OCI-LY7 (cell line): ENCODE data around the gene HVCN1. TPM values are rescaled to one million over a fixed set of nuclear protein-coding genes. Genes with fewer than 3 reads are reported as not detected.
"Not testable (repeated sequence)": the region's sequence is repeated elsewhere in the genome, so short reads cannot be mapped to it uniquely, and the experiment has no call there.

Experiments used
- Bru-seq: library from RNA; stranded (reverse); fragments of 400-500 nt; gene quantifications from one replicate; lab custom pipeline; 2021; lab: Mats Ljungman, UMichigan
- BruChase-seq, 2 experiments: library from RNA; stranded (reverse); fragments of 400-500 nt; gene quantifications; one replicate each; lab custom pipeline; 2021; lab: Mats Ljungman, UMichigan
- BruUV-seq: library from RNA; stranded (reverse); fragments of 400-500 nt; replicated peaks from 2 replicates; lab custom pipeline; 2021; lab: Mats Ljungman, UMichigan
- CTCF ChIA-PET: fragments of 300-600 bp; sonication (Branson Sonifier 250); formaldehyde crosslinking; loops from one replicate; lab custom pipeline; 2022; ENCODE audit warnings: antibody characterized with exemption; ENCODE audit not compliant: unreplicated experiment; lab: Charles Lee
- POLR2A ChIA-PET: fragments of 300-600 bp; sonication (Branson Sonifier 250); formaldehyde crosslinking; loops from one replicate; lab custom pipeline; 2022; ENCODE audit warnings: antibody characterized with exemption; lab: Charles Lee
- DNase-seq: peaks from one replicate; pipeline ENCODE4 v3.0.0-alpha.2; 2015; ENCODE audit warnings: low spot score
- H2AFZ ChIP-seq: fragments of 200-600 bp; sonication (generic), shearing (Covaris generic); 2 replicates; pipeline ENCODE4 v1.6.1; 2014; ENCODE audit warnings: mild to moderate bottlenecking, antibody characterized with exemption, low read length, moderate library complexity
- H3K27ac ChIP-seq: fragments of 200-600 bp; sonication (generic); 2 replicates; pipeline ENCODE4 v1.5.1; 2014; ENCODE audit warnings: mixed run types, low read depth, mild to moderate bottlenecking, moderate library complexity, low read length, inconsistent platforms; ENCODE audit not compliant: poor library complexity, severe bottlenecking
- H3K36me3 ChIP-seq: fragments of 200-600 bp; sonication (generic); 2 replicates; pipeline ENCODE4 v1.6.1; 2014; ENCODE audit warnings: mild to moderate bottlenecking, antibody characterized with exemption, low read length, moderate library complexity, mixed read lengths; ENCODE audit not compliant: insufficient read depth
- H3K4me1 ChIP-seq: fragments of 200-600 bp; sonication (generic); 2 replicates; pipeline ENCODE4 v1.5.1; 2014; ENCODE audit warnings: mild to moderate bottlenecking, low read length; ENCODE audit not compliant: insufficient read depth, poor library complexity, severe bottlenecking
- H3K4me2 ChIP-seq: fragments of 200-600 bp; sonication (generic); 2 replicates; pipeline ENCODE4 v1.6.1; 2014; ENCODE audit warnings: mild to moderate bottlenecking, low read length
- H3K4me3 ChIP-seq: fragments of 200-600 bp; sonication (generic); 2 replicates; pipeline ENCODE4 v1.5.1; 2014; ENCODE audit warnings: mild to moderate bottlenecking, low read depth, low read length; ENCODE audit not compliant: poor library complexity, severe bottlenecking
- H3K79me2 ChIP-seq: fragments of 200-600 bp; sonication (generic); 2 replicates; pipeline ENCODE4 v1.6.1; 2016; ENCODE audit warnings: low read depth, mild to moderate bottlenecking, low read length, moderate library complexity, mixed read lengths; ENCODE audit not compliant: insufficient read depth
- H3K9me2 ChIP-seq: fragments of 200-600 bp; sonication (generic); 2 replicates; pipeline ENCODE4 v1.6.1; 2016; ENCODE audit warnings: mild to moderate bottlenecking, low read length, mixed read lengths; ENCODE audit not compliant: insufficient read depth
- H3K9me3 ChIP-seq: fragments of 200-600 bp; sonication (generic); 2 replicates; pipeline ENCODE4 v1.6.1; 2014; ENCODE audit warnings: mild to moderate bottlenecking, mixed run types, low read length, mixed read lengths
- H4K20me1 ChIP-seq: fragments of 200-600 bp; sonication (generic); 2 replicates; pipeline ENCODE4 v1.6.1; 2014; ENCODE audit warnings: mild to moderate bottlenecking, antibody characterized with exemption, low read length, moderate library complexity, mixed read lengths; ENCODE audit not compliant: insufficient read depth
- EZH2phosphoT487 ChIP-seq: fragments of 200-600 bp; sonication (generic); IDR thresholded peaks from 2 replicates; pipeline ENCODE4 v1.6.1; 2018; ENCODE audit warnings: low read depth, borderline replicate concordance, mild to moderate bottlenecking, mixed run types, antibody characterized with exemption, low read length, moderate library complexity, mixed read lengths
- intact Hi-C: fragments of 100-400 bp; cut with micrococcal nuclease; formaldehyde crosslinking; loops from one replicate; pipeline ENCODE4 v1.10.0; 2022; ENCODE audit not compliant: unreplicated experiment
- long read RNA-seq: library from polyadenylated mRNA; stranded (forward); transcript quantifications from one replicate; pipeline ENCODE4 v2.0.0, GENCODE V29; 2022
- total RNA-seq, 2 experiments: library from RNA; depleted of rRNA in 1 of 2; stranded (reverse); fragments of >200 nt in 1 of 2; shearing (Covaris generic) in 1 of 2; gene quantifications; 2 replicates each; pipeline ENCODE4 v1.2.3, GENCODE V29; 2014 to 2022
- TF ChIP-seq, protein P1 (sequence below): fragments of 200-600 bp; sonication (generic); conservative IDR thresholded peaks from 2 replicates; pipeline ENCODE4 v1.5.1; 2014; ENCODE audit warnings: mild to moderate bottlenecking, antibody characterized with exemption, low read length, moderate library complexity, mixed read lengths

HVCN1 gene, protein sequence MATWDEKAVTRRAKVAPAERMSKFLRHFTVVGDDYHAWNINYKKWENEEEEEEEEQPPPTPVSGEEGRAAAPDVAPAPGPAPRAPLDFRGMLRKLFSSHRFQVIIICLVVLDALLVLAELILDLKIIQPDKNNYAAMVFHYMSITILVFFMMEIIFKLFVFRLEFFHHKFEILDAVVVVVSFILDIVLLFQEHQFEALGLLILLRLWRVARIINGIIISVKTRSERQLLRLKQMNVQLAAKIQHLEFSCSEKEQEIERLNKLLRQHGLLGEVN
- total RNA-seq (2014; rRNA removed; shearing (Covaris generic)) (6.4 and 9.3 TPM in 2 replicates), total RNA-seq (2022) (4.5 and 4.9 TPM in 2 replicates), Bru-seq, nascent RNA (percentile 30 among the genes with signal in this experiment), BruChase-seq, experiment 1, labeled RNA remaining after a 6-hour chase (percentile 25 among the genes with signal in this experiment), BruChase-seq, experiment 2, labeled RNA remaining after a 2-hour chase (percentile 29 among the genes with signal in this experiment)
- long read RNA-seq, partial matches to known transcripts: 6 of 14 reads
- long read RNA-seq, other reads (novel, unspliced or antisense): 8 of 14 reads

DNA sequence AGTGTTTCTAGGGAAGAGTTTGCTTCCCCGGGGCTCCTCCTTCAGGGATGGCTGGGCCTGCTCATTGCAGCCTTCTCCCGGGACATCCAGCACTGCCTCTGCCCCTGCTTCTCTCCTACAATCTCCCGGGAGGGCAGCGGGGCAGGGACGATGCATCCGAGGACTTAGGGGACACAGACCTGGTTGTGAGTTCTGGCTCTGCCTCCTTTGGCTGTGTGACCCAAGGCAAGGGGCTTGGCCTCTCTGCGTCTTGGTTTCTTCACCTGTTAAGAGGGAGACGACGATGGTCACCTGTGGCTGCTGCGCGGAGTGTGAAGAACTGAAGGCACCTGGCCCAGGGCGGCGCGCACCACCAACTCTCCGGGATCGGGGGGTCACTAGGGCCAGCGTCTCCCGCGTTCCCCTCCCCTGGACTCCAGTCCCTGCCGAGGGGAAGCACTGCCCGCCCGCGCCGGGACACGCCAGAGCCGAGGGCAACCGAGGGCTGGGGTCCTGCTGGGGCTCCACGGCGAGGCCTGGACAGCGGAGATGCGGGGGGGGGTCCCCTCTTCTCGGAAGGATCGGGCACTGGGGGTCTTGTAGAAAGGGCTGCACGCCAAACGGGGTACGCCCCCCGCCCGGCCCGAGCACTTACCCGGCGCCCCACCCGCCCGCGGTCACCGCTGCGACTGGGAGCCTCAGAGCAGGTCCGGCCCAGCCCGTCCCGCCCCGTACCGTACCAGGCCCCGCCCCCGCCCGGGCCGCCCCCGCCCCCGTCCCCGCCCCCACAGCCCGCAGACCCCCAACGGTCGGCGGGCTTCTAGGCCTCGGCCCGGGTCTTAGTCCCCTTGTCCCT is at the start of gene HVCN1:
Gene HVCN1 (minus strand): TSS at position 670 of the 835 bp plus-strand sequence. CDS start 5,870 bp downstream, outside the sequence.
- Histone ChIP-seq H3K27ac (peak within 1 kb of the TSS; percentile 8), H3K4me2 (peak within 1 kb of the TSS; percentile 64), H3K36me3 (no peaks in the 10 kb centered on the region), H3K4me1 (peaks cover 62% of the 10 kb centered on the region), H3K9me2 (no peaks in the 10 kb centered on the region), H2AFZ (peak within 1 kb of the TSS; percentile 72), H3K79me2 (no peaks in the 10 kb centered on the region), H3K4me3 (peak within 1 kb of the TSS; percentile 56), H4K20me1 (no peaks in the 10 kb centered on the region), H3K9me3 (no peaks in the 10 kb centered on the region)
- no peak for TF ChIP-seq EZH2phosphoT487
- TF ChIP-seq, protein P1, sequence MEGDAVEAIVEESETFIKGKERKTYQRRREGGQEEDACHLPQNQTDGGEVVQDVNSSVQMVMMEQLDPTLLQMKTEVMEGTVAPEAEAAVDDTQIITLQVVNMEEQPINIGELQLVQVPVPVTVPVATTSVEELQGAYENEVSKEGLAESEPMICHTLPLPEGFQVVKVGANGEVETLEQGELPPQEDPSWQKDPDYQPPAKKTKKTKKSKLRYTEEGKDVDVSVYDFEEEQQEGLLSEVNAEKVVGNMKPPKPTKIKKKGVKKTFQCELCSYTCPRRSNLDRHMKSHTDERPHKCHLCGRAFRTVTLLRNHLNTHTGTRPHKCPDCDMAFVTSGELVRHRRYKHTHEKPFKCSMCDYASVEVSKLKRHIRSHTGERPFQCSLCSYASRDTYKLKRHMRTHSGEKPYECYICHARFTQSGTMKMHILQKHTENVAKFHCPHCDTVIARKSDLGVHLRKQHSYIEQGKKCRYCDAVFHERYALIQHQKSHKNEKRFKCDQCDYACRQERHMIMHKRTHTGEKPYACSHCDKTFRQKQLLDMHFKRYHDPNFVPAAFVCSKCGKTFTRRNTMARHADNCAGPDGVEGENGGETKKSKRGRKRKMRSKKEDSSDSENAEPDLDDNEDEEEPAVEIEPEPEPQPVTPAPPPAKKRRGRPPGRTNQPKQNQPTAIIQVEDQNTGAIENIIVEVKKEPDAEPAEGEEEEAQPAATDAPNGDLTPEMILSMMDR: no peak
- no peak for DNase-seq
- POLR2A ChIA-PET: no interaction called here
- BruUV-seq: no TSS peak
- CTCF ChIA-PET: no interaction called here
- intact Hi-C loops: no loop called here

DNA sequence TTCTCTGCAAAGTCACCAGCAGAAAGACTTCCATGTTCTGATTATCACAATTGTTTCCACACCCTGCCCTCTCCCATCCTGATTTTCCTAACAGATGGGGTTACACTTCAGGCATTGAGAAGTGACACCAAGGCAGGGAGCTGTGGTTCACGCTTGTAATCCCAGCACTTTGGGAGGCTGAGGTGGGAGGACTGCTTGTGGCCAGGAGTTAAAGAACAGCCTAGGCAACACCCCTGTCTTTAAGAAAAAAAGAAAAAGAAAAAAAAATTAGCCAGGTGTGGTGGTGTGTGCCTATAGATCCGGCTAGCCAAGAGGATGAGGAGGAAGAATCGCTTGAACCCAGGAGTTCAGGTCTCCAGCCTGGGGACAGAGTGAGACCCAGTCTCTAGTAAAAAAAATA is 48.6 kb upstream of the HVCN1 start:
- no peaks in the 10 kb centered on the region for H3K9me2 ChIP-seq
- peaks cover 100% of the 10 kb centered on the region for H3K79me2 ChIP-seq
- peaks cover 45% of the 10 kb centered on the region for H4K20me1 ChIP-seq
- peaks cover 92% of the 10 kb centered on the region for H3K36me3 ChIP-seq
- intact Hi-C loops: no loop called here
- H3K27ac ChIP-seq: peak overlapping the region; percentile 10
- ChIA-PET POLR2A (interaction anchor here (0.7 to 1.2 kb wide), 3 partner anchors 8 to 28 kb away, joined by 3 to 7 read pairs (median 4); no protein-coding TSS in a partner anchor), CTCF (interaction anchor here (0.5 kb wide), 1 partner anchor 162 kb away, joined by 3 read pairs; no protein-coding TSS in a partner anchor)
- H3K9me3 ChIP-seq: no peaks in the 10 kb centered on the region
- peak overlapping the region; percentile 86 for H3K4me3 ChIP-seq
- no peak overlapping the region for H2AFZ ChIP-seq
- H3K4me1 ChIP-seq: peaks cover 42% of the 10 kb centered on the region
- no TSS peak for BruUV-seq
- DNase-seq: no peak
- no peak for TF ChIP-seq EZH2phosphoT487
- peak overlapping the region; percentile 83 for H3K4me2 ChIP-seq

DNA sequence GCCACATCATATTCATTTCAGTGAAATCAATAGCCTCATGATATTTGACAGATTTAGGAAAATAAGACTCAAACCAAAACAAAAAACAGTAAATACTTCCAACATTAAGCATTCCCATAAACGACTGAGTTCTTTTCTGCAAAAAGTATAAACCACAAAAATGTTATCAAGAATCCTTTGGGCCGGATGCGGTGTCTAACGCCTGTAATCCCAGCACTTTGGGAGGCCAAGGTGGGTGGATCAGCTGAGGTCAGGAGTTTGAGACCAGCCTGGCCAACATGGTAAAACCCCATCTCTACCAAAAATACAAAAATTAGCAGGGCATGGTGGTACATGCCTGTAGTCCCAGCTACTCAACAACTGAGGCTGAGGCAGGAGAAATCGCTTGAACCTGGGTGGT is 48.1 kb upstream of the HVCN1 start:
- Histone ChIP-seq H3K4me1 (peaks cover 42% of the 10 kb centered on the region), H3K36me3 (peaks cover 97% of the 10 kb centered on the region), H3K79me2 (peaks cover 100% of the 10 kb centered on the region), H4K20me1 (peaks cover 49% of the 10 kb centered on the region)
- H3K9me2 ChIP-seq, H3K4me3 ChIP-seq, BruUV-seq, DNase-seq, H3K9me3 ChIP-seq, H2AFZ ChIP-seq, H3K27ac ChIP-seq, intact Hi-C loops, CTCF ChIA-PET, H3K4me2 ChIP-seq: not testable (repeated sequence)
- POLR2A ChIA-PET: interaction anchor here (0.6 to 1.2 kb wide), 3 partner anchors 14 to 117 kb away, joined by 3 to 7 read pairs (median 3); no protein-coding TSS in a partner anchor
